IPS-18c (cell line): ENCODE measurements around the gene CSTA.

Experiments
- H3K4me3 ChIP-seq: 2 replicates; pipeline ENCODE4 v1.7.0; 2013; ENCODE audit warnings: low read depth, mild to moderate bottlenecking, low read length, moderate library complexity; ENCODE audit not compliant: insufficient read depth
- H3K9me3 ChIP-seq: one replicate; pipeline ENCODE4 v1.6.1; 2013; ENCODE audit warnings: mild to moderate bottlenecking, low read length, moderate library complexity; ENCODE audit not compliant: control insufficient read depth, insufficient read depth

CSTA gene

GRCh38 chr3:122324871-122325323 is at the start of gene CSTA:
Gene CSTA (plus strand): TSS chr3:122325248. CDS start chr3:122325293, 45 bp downstream.
- Histone ChIP-seq H3K4me3 (no peak within 1 kb of the TSS), H3K9me3 (no peaks in the 10 kb centered on the region)

- H3K9me3 ChIP-seq: no peaks in the 10 kb centered on the region
- no peak overlapping the region for H3K4me3 ChIP-seq
These were observed 43.2 kb upstream of the CSTA start for GRCh38 chr3:122281891-122282290.

DNA sequence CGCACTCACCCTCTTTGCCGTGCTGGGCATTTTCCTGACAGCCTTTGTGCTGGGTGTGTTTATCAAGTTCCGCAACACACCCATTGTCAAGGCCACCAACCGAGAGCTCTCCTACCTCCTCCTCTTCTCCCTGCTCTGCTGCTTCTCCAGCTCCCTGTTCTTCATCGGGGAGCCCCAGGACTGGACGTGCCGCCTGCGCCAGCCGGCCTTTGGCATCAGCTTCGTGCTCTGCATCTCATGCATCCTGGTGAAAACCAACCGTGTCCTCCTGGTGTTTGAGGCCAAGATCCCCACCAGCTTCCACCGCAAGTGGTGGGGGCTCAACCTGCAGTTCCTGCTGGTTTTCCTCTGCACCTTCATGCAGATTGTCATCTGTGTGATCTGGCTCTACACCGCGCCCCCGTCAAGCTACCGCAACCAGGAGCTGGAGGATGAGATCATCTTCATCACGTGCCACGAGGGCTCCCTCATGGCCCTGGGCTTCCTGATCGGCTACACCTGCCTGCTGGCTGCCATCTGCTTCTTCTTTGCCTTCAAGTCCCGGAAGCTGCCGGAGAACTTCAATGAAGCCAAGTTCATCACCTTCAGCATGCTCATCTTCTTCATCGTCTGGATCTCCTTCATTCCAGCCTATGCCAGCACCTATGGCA is 41.1 kb upstream of the CSTA start:
- Histone ChIP-seq H3K9me3 (no peaks in the 10 kb centered on the region), H3K4me3 (no peak overlapping the region)

- no peaks in the 10 kb centered on the region for H3K9me3 ChIP-seq
- no peak overlapping the region for H3K4me3 ChIP-seq
These were observed 40.6 kb upstream of the CSTA start for GRCh38 chr3:122284486-122284885.

GRCh38 chr3:122294359-122294758 is 30.7 kb upstream of the CSTA start:
- Histone ChIP-seq H3K9me3 (no peaks in the 10 kb centered on the region), H3K4me3 (no peak overlapping the region)

DNA sequence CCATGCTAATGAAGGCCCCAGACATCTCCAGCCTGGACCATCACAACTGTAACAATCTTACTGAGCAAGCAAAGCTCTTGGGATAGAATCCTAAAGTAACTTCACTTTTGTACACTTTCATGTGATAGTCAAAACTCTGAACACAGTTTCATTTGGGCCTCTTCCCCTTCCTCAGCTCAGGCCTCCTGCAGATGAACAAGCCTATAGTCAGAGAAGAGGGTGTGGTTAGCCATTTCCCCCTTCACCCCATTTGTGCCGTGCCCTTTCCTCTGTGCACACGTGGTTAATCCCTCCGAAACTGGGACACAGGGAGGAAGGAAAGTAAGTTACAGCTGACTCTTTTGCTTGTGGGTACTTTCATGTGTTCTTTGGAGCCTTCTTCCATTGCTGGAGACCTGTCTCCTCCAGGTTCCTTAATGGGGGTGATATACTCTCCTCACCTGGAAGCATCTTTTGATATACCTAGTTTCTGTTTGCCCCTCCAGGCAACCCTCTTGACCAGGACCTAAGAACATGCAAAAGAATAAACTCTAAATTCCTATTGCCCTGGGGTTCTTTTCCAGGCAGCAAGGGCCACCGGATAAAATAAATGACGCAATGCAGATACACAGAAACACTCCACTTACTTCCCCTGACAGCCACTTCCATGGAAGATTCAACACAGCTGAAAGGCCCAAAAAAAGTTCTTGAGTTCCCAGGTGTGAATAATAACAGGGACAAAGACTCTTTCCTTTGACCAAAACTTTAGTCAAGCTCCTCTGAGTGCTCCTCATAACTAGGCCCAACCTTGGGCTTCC is 29.6 kb upstream of the CSTA start:
- H3K4me3 ChIP-seq: no peak overlapping the region
- H3K9me3 ChIP-seq: no peaks in the 10 kb centered on the region

DNA sequence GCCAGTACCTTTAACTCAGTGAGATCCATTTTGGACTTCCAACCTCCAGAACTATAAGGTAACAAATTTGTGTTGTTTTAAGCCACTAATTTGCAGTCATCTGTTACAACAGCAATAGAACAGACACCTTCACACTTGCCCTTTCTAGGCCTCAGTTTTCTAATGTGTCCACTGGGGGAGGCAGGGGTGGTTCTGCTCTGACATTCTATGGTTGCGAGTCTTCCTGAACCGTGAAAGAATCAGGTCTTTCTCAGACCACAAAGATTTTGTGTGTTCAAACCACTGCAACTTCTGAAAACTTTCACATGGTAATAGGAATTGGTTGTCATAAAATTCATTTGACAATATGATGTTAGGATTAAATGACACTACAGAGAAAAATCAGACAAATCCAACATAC is 26.8 kb upstream of the CSTA start:
- Histone ChIP-seq H3K9me3 (no peaks in the 10 kb centered on the region), H3K4me3 (no peak overlapping the region)

DNA sequence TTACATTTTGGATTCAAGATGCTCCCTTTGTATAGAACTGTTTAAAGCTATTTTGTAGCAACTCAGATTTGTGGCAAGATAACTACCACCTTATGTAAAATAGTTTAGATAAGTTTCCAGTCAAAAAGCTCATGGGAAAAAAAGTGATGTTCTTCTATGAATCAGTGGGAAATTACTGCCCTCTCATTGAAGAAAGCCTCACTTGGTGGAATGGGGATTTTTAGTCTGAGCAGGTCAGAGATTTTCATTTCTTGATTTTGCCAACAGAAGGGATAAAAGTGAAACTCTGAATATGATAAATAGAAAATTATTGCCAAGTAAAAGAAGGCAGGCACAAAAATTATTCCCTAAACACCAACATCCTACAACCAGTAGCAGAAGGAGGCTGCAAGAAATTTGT is 25.8 kb upstream of the CSTA start:
- no peaks in the 10 kb centered on the region for H3K9me3 ChIP-seq
- no peak overlapping the region for H3K4me3 ChIP-seq

- H3K9me3 ChIP-seq: no peaks in the 10 kb centered on the region
- H3K4me3 ChIP-seq: no peak overlapping the region
These were observed 25.1 kb upstream of the CSTA start for GRCh38 chr3:122299872-122300460.

DNA sequence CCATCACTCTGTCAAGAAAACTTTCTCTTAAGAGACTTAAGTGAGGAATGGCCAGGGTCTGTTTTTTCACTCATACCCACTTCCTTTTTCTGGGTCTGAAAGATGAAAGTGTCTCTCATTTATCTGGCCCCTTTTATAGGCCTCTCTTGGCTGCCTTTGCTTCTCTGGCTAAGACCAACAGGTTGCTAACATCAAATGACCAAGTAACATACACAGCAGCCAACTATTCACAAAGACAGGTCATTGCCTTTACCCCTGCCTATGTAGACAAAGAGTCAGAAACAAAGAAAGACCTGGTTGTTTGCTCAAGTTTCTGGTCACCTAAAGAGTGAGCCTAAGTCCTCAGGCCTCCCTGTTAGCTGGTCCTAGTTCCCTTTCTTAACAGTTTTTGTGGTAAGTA is 24.0 kb upstream of the CSTA start:
- H3K9me3 ChIP-seq: no peaks in the 10 kb centered on the region
- no peak overlapping the region for H3K4me3 ChIP-seq

DNA sequence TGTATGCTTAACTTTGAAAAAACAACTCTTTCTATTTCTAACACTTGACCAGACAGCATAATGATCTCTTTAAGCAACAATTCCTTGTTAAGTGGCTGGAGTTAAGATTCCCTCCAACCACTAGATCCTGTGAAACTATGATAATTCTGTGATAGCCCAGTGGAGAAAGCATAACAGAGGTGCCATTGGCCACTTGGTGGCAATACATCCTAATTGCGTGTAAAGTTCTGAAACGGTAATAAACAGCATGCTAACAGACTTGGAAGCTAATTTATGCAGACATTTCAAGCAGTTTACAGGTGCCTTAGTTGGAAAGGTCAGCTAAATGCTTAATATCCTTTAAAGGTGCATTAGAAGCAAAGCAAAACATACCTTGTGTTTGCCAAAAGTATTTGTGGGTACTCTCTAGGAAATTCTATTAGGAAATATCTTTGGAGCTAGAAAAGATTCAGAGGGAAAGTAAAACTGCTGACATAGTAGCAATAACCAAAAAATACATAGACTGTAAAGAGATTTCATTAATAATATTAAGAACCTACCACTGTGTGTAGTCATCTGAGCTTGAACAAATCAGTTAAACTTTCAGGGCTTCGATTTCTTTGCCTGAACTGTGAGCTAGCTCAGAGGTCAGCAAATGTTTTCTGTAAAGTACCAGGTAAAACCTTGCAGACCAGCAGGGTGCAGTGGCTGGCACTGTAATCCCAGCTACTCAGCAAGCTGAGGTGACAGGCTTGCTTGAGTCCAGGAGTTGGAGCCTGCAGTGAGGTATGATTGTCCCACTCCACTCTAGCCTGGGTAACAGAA is 19.0 kb upstream of the CSTA start:
- Histone ChIP-seq H3K9me3 (no peaks in the 10 kb centered on the region), H3K4me3 (no peak overlapping the region)

GRCh38 chr3:122306622-122306953 is 18.5 kb upstream of the CSTA start:
- Histone ChIP-seq H3K4me3 (no peak overlapping the region), H3K9me3 (no peaks in the 10 kb centered on the region)

GRCh38 chr3:122307094-122307687 is 17.9 kb upstream of the CSTA start:
- Histone ChIP-seq H3K4me3 (no peak overlapping the region), H3K9me3 (no peaks in the 10 kb centered on the region)

GRCh38 chr3:122307976-122308375 is 17.1 kb upstream of the CSTA start:
- H3K9me3 ChIP-seq: no peaks in the 10 kb centered on the region
- no peak overlapping the region for H3K4me3 ChIP-seq

- Histone ChIP-seq H3K9me3 (no peaks in the 10 kb centered on the region), H3K4me3 (no peak overlapping the region)
These were observed 14.7 kb upstream of the CSTA start for GRCh38 chr3:122310361-122310760.

DNA sequence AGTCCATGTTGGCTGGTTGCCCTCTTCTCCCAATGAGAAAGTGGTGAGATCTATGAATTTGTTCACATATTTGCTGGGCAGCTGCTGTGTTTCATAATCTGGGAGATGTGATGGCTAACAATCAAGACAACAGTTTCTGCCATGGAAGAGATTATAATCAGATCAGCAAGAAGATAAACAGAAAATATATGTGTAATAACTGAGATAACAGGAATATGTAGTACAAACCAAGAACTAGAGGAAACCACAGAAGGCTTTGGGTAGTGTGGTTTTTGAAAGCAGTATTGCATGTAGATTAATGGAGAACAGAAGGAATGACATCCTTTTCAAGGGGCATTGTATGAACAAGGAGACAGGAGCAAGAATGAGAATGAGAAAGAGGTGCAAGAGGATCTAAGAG is 12.2 kb upstream of the CSTA start:
- no peak overlapping the region for H3K4me3 ChIP-seq
- no peaks in the 10 kb centered on the region for H3K9me3 ChIP-seq

DNA sequence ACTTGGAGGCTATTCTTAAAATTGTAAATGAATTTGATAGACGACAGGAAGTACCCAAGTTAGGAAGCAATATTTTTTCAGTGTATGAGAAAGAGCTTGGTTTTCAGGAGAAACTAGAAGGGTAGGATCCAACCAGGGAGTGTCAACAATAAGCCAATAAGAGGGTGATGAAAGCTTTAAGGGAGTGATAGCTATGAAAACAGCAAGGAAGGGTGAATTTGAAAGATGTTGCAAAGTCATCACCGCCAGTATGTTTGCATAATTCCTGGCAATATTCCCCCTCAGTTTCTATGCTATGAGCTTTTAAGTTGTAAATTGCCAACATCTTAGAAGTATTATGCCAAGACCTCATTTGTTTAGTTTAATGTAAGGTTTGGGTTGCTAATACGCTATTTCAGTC is 11.8 kb upstream of the CSTA start:
- H3K9me3 ChIP-seq: no peaks in the 10 kb centered on the region
- H3K4me3 ChIP-seq: no peak overlapping the region
